K562 (cell line): ENCODE results near the gene TFAP2E. TPM values are rescaled to one million over a fixed set of nuclear protein-coding genes. Genes with fewer than 3 reads are reported as not detected.

Source experiments
- ATF7 ChIP-seq: fragments of 450-650 bp; IDR thresholded peaks from 2 replicates; pipeline ENCODE4 v1.7.1; 2014; ENCODE audit warnings: mild to moderate bottlenecking, moderate library complexity
- CBX2 ChIP-seq: fragments of 200-600 bp; sonication (generic); IDR thresholded peaks from one replicate; pipeline ENCODE4 v1.6.1; 2012; ENCODE audit warnings: mild to moderate bottlenecking, low read length, inconsistent platforms; ENCODE audit not compliant: insufficient read depth, poor library complexity, severe bottlenecking
- ETS2 ChIP-seq: IDR thresholded peaks from 2 replicates; pipeline ENCODE4 v1.6.1; 2016; ENCODE audit warnings: borderline replicate concordance, missing genetic modification characterization, mild to moderate bottlenecking, moderate library complexity, missing compliant biosample characterization; ENCODE audit not compliant: poor library complexity, severe bottlenecking
- EZH2 ChIP-seq: IDR thresholded peaks from 2 replicates; pipeline ENCODE4 v1.6.1; 2012; ENCODE audit warnings: low read depth, mild to moderate bottlenecking, inconsistent platforms, low read length, borderline replicate concordance
- NFRKB ChIP-seq: fragments of 450-650 bp; IDR thresholded peaks from 2 replicates; pipeline ENCODE4 v1.6.1; 2016; ENCODE audit warnings: low read depth
- SLC30A9 ChIP-seq: fragments of 250-450 bp; sonication (Bioruptor Pico); IDR thresholded peaks from 2 replicates; pipeline ENCODE4 v1.8.0; 2022; ENCODE audit warnings: mild to moderate bottlenecking, moderate library complexity
- THRAP3 ChIP-seq: fragments of 450-650 bp; IDR thresholded peaks from 2 replicates; pipeline ENCODE4 v1.6.1; 2016; ENCODE audit warnings: mild to moderate bottlenecking, inconsistent platforms, borderline replicate concordance
- ZKSCAN1 ChIP-seq: fragments of 150-350 bp; IDR thresholded peaks from 2 replicates; pipeline ENCODE4 v1.6.1; 2016; ENCODE audit warnings: low read depth, low read length
- ZNF212 ChIP-seq: fragments of 450-650 bp; formaldehyde crosslinking; IDR thresholded peaks from 2 replicates; pipeline ENCODE4 v1.4.0; 2020; ENCODE audit warnings: mild to moderate bottlenecking
- ZNF445 ChIP-seq: fragments of 250-450 bp; sonication (Bioruptor Pico); IDR thresholded peaks from 2 replicates; pipeline ENCODE4 v1.4.0; 2020; ENCODE audit warnings: low read depth, mild to moderate bottlenecking, moderate library complexity
- polyA plus RNA-seq, 8 experiments: library from polyadenylated mRNA; depleted of rRNA in 4 of 8; stranded (reverse) in 5 of 8; unstranded in 3 of 8; fragments of >200 nt; fragmentation: Nextera tagmentation in 2 of 8; fragmentation: Illumina TruSeq in 1 of 8; extraction: Ambion mirVana in 2 of 8; extraction: Trizol in 1 of 8; gene quantifications; 2 replicates each; pipeline versions ENCODE4 v1.2.1 to v1.2.3, GENCODE V29; 2011 to 2014; ENCODE audit warnings: inconsistent platforms in 1 of 8, missing spikeins in 1 of 8
- total RNA-seq, 7 experiments: library from RNA; depleted of rRNA in 6 of 7; stranded (reverse); fragments of >200 nt in 6 of 7; fragmentation: Illumina TruSeq in 2 of 7; extraction: Trizol in 2 of 7; gene quantifications; 2 replicates each; pipeline versions ENCODE4 v1.2.1 to v1.2.3, GENCODE V29; 2011 to 2021; ENCODE audit warnings: low replicate concordance in 1 of 7
- TF ChIP-seq, protein P1 (sequence below): fragments of 250-450 bp; sonication (Bioruptor Pico); IDR thresholded peaks from 2 replicates; pipeline ENCODE4 v1.4.0; 2020; ENCODE audit warnings: mild to moderate bottlenecking, moderate library complexity, borderline replicate concordance
- TF ChIP-seq, protein P2 (sequence below): fragments of 450-650 bp; IDR thresholded peaks from 2 replicates; pipeline ENCODE4 v1.6.1; 2016; ENCODE audit warnings: low read depth
- TF ChIP-seq, protein P3 (sequence below): sonication (generic); formaldehyde crosslinking; IDR thresholded peaks from 2 replicates; pipeline ENCODE4 v1.8.1; 2023; ENCODE audit warnings: mild to moderate bottlenecking, missing genetic modification reagents

Gene TFAP2E
- total and polyA plus RNA-seq, 9 of the 15 experiments (the other 6 are each of a cell fraction or from before 2014, with no cell fraction given): 0.03 to 0.11 (median 0.07) TPM; not detected in 4

DNA sequence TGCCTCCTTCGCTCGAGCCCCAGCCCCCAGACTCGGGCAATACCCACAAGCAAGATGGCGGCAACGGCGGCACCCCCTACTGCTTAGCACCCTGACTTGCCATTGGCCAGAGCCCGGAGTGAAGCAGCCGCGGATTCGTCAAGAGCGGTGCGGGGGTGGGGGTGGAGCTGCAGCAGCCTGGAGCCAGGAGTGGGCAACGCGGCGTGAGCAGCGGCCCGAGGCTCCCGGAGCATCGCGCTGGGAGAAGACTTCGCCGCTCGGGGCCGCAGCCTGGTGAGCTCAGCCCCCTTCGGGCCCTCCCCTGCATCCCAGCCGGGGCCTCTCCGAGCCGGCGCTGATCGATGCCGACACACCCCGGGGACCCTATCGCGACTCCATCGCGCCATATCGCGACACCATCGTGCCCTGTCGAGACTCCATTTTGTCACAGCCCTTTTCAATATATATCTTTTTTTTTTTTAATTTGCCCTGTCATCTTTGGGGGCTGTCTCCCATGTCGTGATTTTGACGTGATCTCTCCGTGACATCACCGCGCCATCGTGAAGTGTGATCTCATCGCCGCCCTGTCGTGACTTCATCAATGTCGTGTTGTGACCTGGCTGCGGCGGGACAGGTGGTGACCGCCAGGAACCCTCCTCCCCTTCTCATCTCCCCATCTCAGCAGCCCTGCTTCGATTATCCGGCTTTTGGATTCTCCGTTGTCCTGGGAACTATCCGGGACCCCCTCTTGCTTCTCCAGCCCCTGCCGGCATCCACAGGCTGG lies 15.3 kb upstream of the TFAP2E start, which contains the start of gene NCDN (continued):
- TF ChIP-seq CBX2: peak; percentile 95
- no peak for TF ChIP-seq ZNF212 (CRISPR knock-in tag)
- TF ChIP-seq ETS2 (tag): no peak
- TF ChIP-seq ZNF445 (CRISPR knock-in tag): no peak
- TF ChIP-seq, protein P1, sequence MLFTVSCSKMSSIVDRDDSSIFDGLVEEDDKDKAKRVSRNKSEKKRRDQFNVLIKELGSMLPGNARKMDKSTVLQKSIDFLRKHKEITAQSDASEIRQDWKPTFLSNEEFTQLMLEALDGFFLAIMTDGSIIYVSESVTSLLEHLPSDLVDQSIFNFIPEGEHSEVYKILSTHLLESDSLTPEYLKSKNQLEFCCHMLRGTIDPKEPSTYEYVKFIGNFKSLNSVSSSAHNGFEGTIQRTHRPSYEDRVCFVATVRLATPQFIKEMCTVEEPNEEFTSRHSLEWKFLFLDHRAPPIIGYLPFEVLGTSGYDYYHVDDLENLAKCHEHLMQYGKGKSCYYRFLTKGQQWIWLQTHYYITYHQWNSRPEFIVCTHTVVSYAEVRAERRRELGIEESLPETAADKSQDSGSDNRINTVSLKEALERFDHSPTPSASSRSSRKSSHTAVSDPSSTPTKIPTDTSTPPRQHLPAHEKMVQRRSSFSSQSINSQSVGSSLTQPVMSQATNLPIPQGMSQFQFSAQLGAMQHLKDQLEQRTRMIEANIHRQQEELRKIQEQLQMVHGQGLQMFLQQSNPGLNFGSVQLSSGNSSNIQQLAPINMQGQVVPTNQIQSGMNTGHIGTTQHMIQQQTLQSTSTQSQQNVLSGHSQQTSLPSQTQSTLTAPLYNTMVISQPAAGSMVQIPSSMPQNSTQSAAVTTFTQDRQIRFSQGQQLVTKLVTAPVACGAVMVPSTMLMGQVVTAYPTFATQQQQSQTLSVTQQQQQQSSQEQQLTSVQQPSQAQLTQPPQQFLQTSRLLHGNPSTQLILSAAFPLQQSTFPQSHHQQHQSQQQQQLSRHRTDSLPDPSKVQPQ (CRISPR knock-in tag): no peak
- peak; percentile 81; the same call in 1 of the 2 replicates for TF ChIP-seq THRAP3
- TF ChIP-seq, protein P2, sequence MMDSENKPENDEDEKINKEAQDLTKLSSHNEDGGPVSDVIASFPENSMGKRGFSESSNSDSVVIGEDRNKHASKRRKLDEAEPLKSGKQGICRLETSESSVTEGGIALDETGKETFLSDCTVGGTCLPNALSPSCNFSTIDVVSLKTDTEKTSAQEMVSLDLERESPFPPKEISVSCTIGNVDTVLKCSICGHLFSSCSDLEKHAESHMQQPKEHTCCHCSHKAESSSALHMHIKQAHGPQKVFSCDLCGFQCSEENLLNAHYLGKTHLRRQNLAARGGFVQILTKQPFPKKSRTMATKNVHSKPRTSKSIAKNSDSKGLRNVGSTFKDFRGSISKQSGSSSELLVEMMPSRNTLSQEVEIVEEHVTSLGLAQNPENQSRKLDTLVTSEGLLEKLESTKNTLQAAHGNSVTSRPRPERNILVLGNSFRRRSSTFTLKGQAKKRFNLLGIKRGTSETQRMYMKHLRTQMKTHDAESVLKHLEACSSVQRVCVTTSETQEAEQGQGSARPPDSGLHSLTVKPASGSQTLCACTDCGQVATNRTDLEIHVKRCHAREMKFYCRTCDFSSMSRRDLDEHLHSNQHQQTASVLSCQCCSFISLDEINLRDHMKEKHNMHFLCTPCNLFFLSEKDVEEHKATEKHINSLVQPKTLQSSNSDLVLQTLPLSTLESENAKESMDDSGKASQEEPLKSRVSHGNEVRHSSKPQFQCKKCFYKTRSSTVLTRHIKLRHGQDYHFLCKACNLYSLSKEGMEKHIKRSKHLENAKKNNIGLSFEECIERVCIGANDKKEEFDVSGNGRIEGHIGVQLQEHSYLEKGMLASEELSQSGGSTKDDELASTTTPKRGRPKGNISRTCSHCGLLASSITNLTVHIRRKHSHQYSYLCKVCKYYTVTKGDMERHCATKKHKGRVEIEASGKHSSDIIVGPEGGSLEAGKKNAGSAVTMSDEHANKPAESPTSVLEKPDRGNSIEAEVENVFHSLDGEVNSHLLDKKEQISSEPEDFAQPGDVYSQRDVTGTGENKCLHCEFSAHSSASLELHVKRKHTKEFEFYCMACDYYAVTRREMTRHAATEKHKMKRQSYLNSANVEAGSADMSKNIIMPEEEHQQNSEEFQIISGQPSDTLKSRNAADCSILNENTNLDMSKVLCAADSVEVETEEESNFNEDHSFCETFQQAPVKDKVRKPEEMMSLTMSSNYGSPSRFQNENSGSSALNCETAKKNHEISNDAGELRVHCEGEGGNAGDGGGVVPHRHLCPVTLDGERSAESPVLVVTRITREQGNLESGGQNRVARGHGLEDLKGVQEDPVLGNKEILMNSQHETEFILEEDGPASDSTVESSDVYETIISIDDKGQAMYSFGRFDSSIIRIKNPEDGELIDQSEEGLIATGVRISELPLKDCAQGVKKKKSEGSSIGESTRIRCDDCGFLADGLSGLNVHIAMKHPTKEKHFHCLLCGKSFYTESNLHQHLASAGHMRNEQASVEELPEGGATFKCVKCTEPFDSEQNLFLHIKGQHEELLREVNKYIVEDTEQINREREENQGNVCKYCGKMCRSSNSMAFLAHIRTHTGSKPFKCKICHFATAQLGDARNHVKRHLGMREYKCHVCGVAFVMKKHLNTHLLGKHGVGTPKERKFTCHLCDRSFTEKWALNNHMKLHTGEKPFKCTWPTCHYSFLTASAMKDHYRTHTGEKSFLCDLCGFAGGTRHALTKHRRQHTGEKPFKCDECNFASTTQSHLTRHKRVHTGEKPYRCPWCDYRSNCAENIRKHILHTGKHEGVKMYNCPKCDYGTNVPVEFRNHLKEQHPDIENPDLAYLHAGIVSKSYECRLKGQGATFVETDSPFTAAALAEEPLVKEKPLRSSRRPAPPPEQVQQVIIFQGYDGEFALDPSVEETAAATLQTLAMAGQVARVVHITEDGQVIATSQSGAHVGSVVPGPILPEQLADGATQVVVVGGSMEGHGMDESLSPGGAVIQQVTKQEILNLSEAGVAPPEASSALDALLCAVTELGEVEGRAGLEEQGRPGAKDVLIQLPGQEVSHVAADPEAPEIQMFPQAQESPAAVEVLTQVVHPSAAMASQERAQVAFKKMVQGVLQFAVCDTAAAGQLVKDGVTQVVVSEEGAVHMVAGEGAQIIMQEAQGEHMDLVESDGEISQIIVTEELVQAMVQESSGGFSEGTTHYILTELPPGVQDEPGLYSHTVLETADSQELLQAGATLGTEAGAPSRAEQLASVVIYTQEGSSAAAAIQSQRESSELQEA: 0 out of 2 replicates have a peak, but pooled peaks have one; percentile 24
- TF ChIP-seq, protein P3, sequence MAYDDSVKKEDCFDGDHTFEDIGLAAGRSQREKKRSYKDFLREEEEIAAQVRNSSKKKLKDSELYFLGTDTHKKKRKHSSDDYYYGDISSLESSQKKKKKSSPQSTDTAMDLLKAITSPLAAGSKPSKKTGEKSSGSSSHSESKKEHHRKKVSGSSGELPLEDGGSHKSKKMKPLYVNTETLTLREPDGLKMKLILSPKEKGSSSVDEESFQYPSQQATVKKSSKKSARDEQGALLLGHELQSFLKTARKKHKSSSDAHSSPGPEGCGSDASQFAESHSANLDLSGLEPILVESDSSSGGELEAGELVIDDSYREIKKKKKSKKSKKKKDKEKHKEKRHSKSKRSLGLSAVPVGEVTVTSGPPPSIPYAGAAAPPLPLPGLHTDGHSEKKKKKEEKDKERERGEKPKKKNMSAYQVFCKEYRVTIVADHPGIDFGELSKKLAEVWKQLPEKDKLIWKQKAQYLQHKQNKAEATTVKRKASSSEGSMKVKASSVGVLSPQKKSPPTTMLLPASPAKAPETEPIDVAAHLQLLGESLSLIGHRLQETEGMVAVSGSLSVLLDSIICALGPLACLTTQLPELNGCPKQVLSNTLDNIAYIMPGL (CRISPR knock-in tag): 0 out of 2 replicates have a peak, but pooled peaks have one; percentile 30
- no peak for TF ChIP-seq SLC30A9 (CRISPR knock-in tag)
- peak; percentile 50; the same call in 1 of the 2 replicates for TF ChIP-seq ATF7
- peak; percentile 15; the same call in 1 of the 2 replicates for TF ChIP-seq ZKSCAN1
- no peak for TF ChIP-seq EZH2
- TF ChIP-seq NFRKB: peak; percentile 97
